Activated T-helper 1 cell treated with Interleukin-2 at 50 U/mL for 16 hours (primary cell): ENCODE data around the gene LENG8.

ENCODE experiments used
- DNase-seq: peaks from one replicate; pipeline ENCODE4 v3.0.0-alpha.2; 2020; ENCODE audit warnings: low read depth

LENG8 gene

GRCh38 chr19:54448774-54449700 lies at the start of gene LENG8:
Gene LENG8, plus strand, starts transcription at chr19:54449199. Its CDS starts 2,146 bp downstream, at chr19:54451345.
- DNase-seq: peak; percentile 95

DNA sequence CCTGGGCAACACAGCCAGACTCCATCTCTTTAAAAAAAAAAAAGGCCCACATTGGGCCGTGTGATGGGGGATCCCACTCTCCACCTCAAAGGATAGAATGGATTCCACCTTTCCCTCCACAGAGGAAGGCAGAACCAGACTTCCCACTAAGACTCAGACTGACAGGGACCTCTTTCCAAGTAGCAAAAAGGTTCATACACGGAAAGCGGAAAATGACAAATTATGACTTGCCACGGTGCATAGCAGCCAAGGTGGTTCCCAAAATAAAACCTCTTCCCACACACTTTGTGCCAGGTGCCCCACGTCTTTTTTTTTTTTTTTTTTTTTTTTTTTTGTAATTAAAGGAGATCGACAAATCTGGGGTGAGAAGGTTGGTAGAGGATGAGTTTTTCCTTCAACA lies 48.1 kb upstream of the LENG8 start:
- no peak for DNase-seq

DNA sequence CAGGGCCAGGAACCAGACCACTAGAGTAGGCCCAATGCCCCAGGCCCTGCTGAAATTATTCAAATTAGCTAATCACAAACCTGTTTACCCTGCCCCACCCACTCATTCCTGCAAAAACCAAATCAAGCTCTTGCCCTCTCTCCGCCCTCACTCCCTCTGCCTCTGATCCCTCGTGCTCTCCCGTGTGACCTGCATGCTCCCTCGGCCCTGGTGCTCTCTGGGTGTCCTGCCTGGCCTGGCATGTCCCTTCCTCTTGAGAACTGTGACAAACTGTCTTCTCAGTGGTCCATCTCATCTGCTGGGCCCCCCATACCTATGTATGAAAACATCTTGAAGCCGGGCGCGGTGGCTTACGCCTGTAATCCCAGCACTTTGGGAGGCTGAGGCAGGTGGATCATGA lies 45.9 kb upstream of the LENG8 start:
- no peak for DNase-seq

- no peak for DNase-seq
Measured at GRCh38 chr19:54405628-54406027, 43.4 kb upstream of the LENG8 start.

- no peak for DNase-seq
Measured at GRCh38 chr19:54407780-54408179, 41.2 kb upstream of the LENG8 start.

DNA sequence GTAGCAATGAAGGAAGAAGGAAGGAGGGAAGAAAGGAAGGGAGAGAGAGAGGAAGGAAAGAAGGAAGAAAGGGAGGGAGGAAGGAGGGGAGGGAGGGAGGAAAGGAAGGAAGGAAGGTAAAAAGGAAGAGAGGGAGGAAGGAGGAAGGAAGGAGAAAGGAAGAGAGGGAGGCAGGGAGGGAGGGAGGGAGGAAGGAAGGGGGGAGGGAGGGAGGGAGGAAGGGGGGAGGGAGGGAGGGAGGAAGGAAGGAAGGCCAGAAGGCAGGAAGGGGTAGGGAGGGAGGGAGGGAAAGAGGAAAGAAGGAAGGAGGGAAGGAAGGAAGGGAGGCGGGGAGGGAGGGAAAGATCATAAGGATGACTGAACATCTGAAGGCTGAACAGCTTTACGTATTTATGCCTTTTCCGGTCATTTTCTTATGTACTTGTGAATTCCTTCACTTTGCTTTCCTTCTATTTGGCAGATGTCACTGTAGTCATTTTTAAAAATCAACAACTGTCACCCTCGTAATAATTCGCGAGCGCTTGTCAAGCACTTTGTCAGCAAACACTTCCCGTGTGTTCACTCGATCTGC lies 40.5 kb upstream of the LENG8 start:
- no peak for DNase-seq

GRCh38 chr19:54411033-54411432 lies 38.0 kb upstream of the LENG8 start:
- DNase-seq: no peak

DNA sequence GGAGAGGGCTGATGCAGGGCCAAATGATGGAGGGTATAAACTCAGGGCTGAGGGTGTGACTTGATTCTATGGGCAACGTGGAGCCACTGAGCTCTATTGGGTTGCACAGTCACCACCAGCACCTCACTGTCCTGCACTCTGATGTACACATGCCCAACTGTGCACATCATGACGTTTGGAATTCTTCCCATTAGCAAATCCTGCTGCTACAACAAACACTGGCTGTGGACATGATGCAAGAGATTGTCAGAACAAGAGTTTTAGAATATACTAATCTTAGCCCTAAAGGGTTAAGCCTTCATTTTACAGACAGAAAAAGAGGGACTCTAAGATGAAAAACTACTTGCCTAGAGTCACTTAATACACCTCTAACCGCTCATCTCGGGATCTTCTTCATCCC lies 36.1 kb upstream of the LENG8 start:
- DNase-seq: no peak

DNA sequence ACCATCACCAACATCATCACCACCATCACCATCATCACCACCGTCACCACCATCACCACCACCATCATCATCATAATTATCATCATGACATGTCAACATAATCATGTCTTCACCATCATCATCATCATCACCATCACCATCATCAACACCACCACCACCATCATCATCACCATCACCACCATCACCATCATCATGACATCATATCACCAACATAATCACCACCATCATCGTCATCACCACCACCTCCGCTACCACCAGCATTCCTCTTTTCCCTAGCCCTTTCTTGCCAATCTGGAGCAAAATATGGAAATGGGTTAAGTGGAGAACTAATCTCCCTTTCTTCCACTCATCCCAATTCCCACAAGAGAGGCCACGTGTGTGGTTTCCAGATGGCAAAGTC lies 34.8 kb upstream of the LENG8 start:
- no peak for DNase-seq

DNA sequence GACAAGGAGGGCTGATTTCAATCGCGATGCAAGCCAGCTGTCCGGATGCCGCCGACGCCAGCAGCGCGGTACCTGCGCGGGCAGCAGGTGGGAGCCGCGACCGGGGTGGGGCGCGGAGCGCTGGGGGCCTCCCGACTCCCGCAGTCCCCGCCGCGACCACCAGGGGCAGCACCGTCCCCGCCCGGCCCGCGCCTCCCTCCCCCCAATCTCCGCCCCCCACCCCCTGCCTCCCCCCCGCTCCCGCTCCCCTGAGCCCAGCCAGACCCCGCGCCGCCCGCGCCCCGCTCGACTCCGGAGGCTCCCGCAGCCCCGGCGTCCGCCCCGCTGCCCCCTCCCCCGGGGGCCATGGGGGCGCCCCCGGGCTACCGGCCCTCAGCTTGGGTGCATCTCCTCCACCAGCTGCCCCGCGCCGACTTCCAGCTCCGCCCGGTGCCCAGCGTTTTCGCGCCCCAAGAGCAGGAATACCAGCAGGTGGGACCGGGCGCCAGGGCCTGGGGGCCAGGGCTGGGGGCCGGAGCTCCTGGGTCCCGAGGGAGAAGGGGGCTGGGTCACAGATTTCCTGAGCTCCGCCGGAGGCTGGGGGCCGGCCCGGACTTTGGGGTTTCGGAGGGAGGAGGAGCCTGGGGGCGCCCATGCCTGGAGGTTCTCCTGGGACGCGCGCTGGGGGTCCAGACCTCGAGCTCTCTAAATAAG lies 33.6 kb upstream of the LENG8 start, which contains the start of gene TTYH1:
Gene TTYH1 (plus strand): TSS at position 257 of the 693 bp plus-strand sequence. CDS start 89 bp downstream, at position 346.
- DNase-seq: no peak

GRCh38 chr19:54415901-54416673 lies 32.9 kb upstream of the LENG8 start:
- no peak for DNase-seq

GRCh38 chr19:54416695-54417491 lies 32.1 kb upstream of the LENG8 start:
- no peak for DNase-seq

DNA sequence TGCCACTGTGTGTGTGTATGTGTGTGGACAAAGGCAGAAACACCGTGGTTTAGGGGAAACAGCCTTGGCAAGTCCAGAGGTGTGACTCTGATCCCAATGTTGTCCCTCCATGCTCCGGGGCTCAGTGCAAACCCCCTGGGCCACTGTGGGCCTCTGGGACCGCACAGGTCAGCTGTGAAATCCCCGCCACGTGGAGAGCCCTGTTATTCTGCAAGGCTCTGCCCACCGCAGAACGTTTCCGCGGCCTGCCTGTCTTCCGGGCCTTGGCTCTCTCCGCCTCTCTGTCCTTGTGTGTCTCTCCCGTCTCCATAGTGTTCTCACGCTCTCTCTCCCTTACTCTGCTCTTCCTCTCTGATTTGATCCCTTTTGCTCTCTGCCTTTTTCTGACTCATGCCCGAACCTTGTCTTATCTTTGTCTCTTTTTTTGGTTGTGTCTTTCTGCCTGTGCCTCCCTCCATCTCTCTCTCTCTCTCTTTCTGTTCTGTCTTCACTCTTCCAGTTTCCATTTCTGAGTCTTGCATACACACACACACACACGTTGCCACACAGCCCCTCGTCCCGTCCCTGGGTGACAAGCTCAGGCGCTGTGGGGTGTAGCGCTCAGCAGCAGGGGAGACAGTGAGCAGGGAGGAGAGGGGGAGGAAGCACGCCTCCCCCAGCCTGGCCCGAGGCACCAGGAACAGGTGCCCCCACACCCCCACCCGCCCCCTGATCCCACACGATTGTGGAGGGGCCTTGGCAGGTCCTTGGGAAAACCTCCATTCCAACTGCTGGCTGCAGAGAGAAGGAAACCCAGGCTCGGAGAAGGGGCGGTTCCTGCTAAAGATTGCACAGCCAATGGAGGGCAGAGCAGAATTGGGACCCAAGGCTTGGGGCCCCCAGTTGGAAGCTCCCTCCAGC lies 30.7 kb upstream of the LENG8 start:
- no peak for DNase-seq

DNA sequence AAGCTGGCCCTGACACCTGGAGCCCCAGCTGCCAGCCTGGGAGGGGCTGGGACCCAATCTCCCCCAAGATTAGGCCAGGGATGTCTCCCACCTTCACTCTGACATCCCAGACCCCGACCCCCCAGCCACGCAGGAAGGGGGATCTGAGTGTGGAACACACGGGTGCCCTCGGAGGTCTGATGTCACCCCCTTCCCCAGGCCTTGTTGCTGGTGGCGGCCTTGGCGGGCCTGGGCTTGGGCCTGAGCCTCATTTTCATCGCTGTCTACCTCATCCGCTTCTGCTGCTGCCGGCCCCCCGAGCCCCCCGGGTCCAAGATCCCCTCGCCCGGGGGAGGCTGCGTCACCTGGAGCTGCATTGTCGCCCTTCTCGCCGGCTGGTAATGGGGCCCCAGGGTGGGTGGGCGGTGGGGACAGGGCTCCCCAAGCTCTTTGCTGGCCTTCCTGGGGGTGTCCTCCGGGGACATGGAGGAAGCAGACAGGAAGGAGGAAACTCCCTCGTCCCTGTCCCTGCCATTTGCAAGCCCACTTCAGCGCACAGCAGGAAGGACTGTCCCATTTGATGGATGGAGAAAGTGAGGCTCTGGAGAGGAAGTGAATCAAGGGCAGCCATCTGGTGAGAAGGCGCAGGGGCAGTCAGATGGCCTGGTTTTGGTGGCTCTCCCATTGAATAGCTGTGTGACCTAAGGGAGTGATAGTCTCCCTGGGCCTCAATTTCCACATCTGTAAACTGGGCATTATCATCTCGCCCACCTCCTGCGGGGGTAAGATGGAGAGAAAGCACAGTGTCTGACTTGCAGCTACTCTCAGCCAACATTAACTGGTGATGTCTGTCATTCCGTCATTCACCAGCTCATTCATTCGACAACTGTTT lies 29.8 kb upstream of the LENG8 start:
- no peak for DNase-seq

GRCh38 chr19:54420068-54420382 lies 29.0 kb upstream of the LENG8 start:
- no peak for DNase-seq

- no peak for DNase-seq
Measured at GRCh38 chr19:54420383-54421168, 28.4 kb upstream of the LENG8 start.

GRCh38 chr19:54421169-54421516 lies 27.9 kb upstream of the LENG8 start:
- no peak for DNase-seq

- no peak for DNase-seq
Measured at GRCh38 chr19:54421521-54421920, 27.5 kb upstream of the LENG8 start.

DNA sequence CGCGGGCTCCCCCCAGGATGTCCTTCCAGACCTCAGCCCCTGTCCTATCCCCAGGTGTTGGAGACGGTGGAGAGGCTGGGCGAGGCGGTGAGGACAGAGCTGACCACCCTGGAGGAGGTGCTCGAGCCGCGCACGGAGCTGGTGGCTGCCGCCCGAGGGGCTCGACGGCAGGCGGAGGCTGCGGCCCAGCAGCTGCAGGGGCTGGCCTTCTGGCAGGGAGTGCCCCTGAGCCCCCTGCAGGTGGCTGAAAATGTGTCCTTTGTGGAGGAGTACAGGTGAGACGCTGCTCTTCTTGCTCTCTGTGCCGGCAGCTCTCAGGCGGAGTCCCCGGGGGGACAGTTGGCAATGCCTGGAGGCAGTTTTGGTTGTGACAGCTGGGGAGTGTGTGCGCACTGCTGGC lies 26.9 kb upstream of the LENG8 start:
- no peak for DNase-seq
